Neural crest cell (in vitro differentiated cells): ENCODE results near the gene PDE4A. TPM values are rescaled to one million over a fixed set of nuclear protein-coding genes. Genes with fewer than 3 reads are reported as not detected.

Experiments
- DNase-seq: peaks from one replicate; pipeline ENCODE4 v3.0.0; 2021; ENCODE audit warnings: low read depth, mixed read lengths, low spot score
- H3K27ac Mint-ChIP-seq: one replicate; pipeline ENCODE4 v1.8.0; 2021; ENCODE audit warnings: mild to moderate bottlenecking, mixed read lengths; ENCODE audit not compliant: unreplicated experiment
- H3K27me3 Mint-ChIP-seq: 2 replicates; pipeline ENCODE4 v1.8.0; 2021; ENCODE audit warnings: low read depth, mild to moderate bottlenecking, mixed read lengths
- H3K36me3 Mint-ChIP-seq: 2 replicates; pipeline ENCODE4 v1.8.0; 2021; ENCODE audit warnings: low read depth, mild to moderate bottlenecking, mixed read lengths
- H3K4me1 Mint-ChIP-seq: 2 replicates; pipeline ENCODE4 v1.8.0; 2021; ENCODE audit warnings: mixed read lengths
- H3K4me3 Mint-ChIP-seq: one replicate; pipeline ENCODE4 v1.8.0; 2021; ENCODE audit warnings: mild to moderate bottlenecking, mixed read lengths
- H3K9me3 Mint-ChIP-seq: 2 replicates; pipeline ENCODE4 v1.8.0; 2021; ENCODE audit warnings: mixed read lengths
- CTCF ChIP-seq: fragments of 200-600 bp; sonication (generic); conservative IDR thresholded peaks from 2 replicates; pipeline ENCODE4 v1.5.0; 2021; ENCODE audit warnings: antibody characterized with exemption, mild to moderate bottlenecking
- total RNA-seq: library from RNA; stranded (reverse); gene quantifications from 2 replicates; pipeline ENCODE4 v1.2.1, GENCODE V29; 2021

PDE4A gene
- total RNA-seq, 1 donor from 2014 or later: 1.5 TPM

GRCh38 chr19:10508036-10508435 is 87.7 kb downstream of the PDE4A start:
- H3K27ac Mint-ChIP-seq: no peak overlapping the region
- no peaks in the 10 kb centered on the region for H3K36me3 Mint-ChIP-seq
- H3K4me3 Mint-ChIP-seq: no peak overlapping the region
- no peak for TF ChIP-seq CTCF
- H3K4me1 Mint-ChIP-seq: peaks cover 6% of the 10 kb centered on the region
- DNase-seq: no peak
- no peaks in the 10 kb centered on the region for H3K9me3 Mint-ChIP-seq
- H3K27me3 Mint-ChIP-seq: peaks cover 5% of the 10 kb centered on the region

GRCh38 chr19:10508707-10509106 is 88.4 kb downstream of the PDE4A start:
- Mint-ChIP-seq H3K36me3 (no peaks in the 10 kb centered on the region), H3K4me1 (peaks cover 6% of the 10 kb centered on the region), H3K4me3 (no peak overlapping the region), H3K27me3 (peaks cover 9% of the 10 kb centered on the region), H3K9me3 (no peaks in the 10 kb centered on the region), H3K27ac (no peak overlapping the region)
- DNase-seq: no peak
- TF ChIP-seq CTCF: no peak

- Mint-ChIP-seq H3K27me3 (peaks cover 12% of the 10 kb centered on the region), H3K9me3 (no peaks in the 10 kb centered on the region), H3K27ac (no peak overlapping the region), H3K4me3 (no peak overlapping the region), H3K4me1 (peaks cover 5% of the 10 kb centered on the region), H3K36me3 (no peaks in the 10 kb centered on the region)
- peak; percentile 77 for TF ChIP-seq CTCF
- DNase-seq: peak; percentile 66
Observed at GRCh38 chr19:10510301-10510802, 90.0 kb downstream of the PDE4A start.

DNA sequence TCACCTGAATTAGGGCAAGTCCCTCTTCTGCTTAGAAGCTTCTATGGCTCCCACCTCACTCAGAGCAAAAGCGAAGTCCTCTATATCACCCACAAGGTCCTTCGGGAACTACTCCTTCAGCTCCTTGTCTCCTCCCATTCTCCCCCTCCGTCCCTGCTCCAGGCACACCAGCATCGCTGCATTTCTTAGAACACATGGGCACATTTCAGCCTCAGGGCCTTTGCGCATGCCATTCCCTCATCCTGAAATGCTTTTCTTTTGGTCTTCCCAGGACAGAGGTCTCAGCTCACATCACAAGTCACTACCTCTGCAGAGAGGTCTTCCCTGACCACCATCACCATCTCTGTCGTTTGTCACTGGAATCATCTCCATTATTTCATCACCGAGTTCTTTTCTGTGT is 92.9 kb downstream of the PDE4A start:
- peaks cover 14% of the 10 kb centered on the region for H3K4me1 Mint-ChIP-seq
- DNase-seq: no peak
- H3K27me3 Mint-ChIP-seq: peaks cover 29% of the 10 kb centered on the region
- TF ChIP-seq CTCF: no peak
- H3K36me3 Mint-ChIP-seq: no peaks in the 10 kb centered on the region
- H3K27ac Mint-ChIP-seq: no peak overlapping the region
- H3K9me3 Mint-ChIP-seq: no peaks in the 10 kb centered on the region
- H3K4me3 Mint-ChIP-seq: no peak overlapping the region

- H3K9me3 Mint-ChIP-seq: no peaks in the 10 kb centered on the region
- no peak overlapping the region for H3K4me3 Mint-ChIP-seq
- TF ChIP-seq CTCF: no peak
- no peak for DNase-seq
- H3K27me3 Mint-ChIP-seq: peaks cover 42% of the 10 kb centered on the region
- H3K36me3 Mint-ChIP-seq: no peaks in the 10 kb centered on the region
- H3K27ac Mint-ChIP-seq: no peak overlapping the region
- H3K4me1 Mint-ChIP-seq: peaks cover 24% of the 10 kb centered on the region
Observed at GRCh38 chr19:10514211-10515145, 94.1 kb downstream of the PDE4A start.
